Endothelial cell of umbilical vein (primary cell): ENCODE measurements around the gene PAX5. TPM values are rescaled to one million over a fixed set of nuclear protein-coding genes. Genes with fewer than 3 reads are reported as not detected.

Experiments used
- BruUV-seq: library from RNA; stranded (reverse); fragments of 400-500 nt; replicated peaks from 2 replicates; lab custom pipeline; 2021; lab: Mats Ljungman, UMichigan
- CTCF ChIA-PET: fragments of 300-600, 350-600 bp; sonication (Branson Sonifier 250); formaldehyde crosslinking; loops from one replicate; lab custom pipeline; 2021; ENCODE audit warnings: antibody characterized with exemption, inconsistent platforms; lab: Charles Lee
- POLR2A ChIA-PET: fragments of 300-600, 350-600 bp; sonication (Branson Sonifier 250); formaldehyde crosslinking; loops from one replicate; lab custom pipeline; 2021; ENCODE audit warnings: antibody characterized with exemption, inconsistent platforms; lab: Charles Lee
- DNase-seq: peaks from one replicate; pipeline ENCODE4 v3.0.0-alpha.2; 2011; ENCODE audit warnings: low read depth, low spot score
- FAIRE-seq: peaks from 2 replicates; lab custom pipeline; 2011; peaks lifted over from hg19 to GRCh38; lab: Jason Lieb, UNC
- H2AFZ ChIP-seq: 2 replicates; pipeline ENCODE4 v1.6.0; 2012; ENCODE audit warnings: low read depth, low read length, control low read depth, inconsistent platforms
- H3K27ac ChIP-seq: 2 replicates; pipeline ENCODE4 v1.5.1; 2011; ENCODE audit warnings: low read depth, mild to moderate bottlenecking, control low read depth, low read length, moderate library complexity; ENCODE audit not compliant: insufficient read depth
- H3K27me3 ChIP-seq, 2 experiments: 2 replicates each; pipeline versions ENCODE4 v1.6.0 to v1.6.1; 2011; ENCODE audit warnings: low read length in 2 of 2, mixed read lengths in 1 of 2; ENCODE audit not compliant: control insufficient read depth in 2 of 2, insufficient read depth in 2 of 2
- H3K36me3 ChIP-seq, 2 experiments: 2 replicates in 1 of 2; 3 replicates in 1 of 2; pipeline ENCODE4 v1.5.1; 2011; ENCODE audit warnings: low read length in 2 of 2, mild to moderate bottlenecking in 1 of 2, moderate library complexity in 1 of 2; ENCODE audit not compliant: control insufficient read depth in 2 of 2, insufficient read depth in 2 of 2; ENCODE audit errors: extremely low read depth in 1 of 2
- H3K4me1 ChIP-seq: 3 replicates; pipeline ENCODE4 v1.5.1; 2011; ENCODE audit warnings: mild to moderate bottlenecking, low read length; ENCODE audit not compliant: control insufficient read depth, insufficient read depth; ENCODE audit errors: extremely low read depth
- H3K4me2 ChIP-seq: 2 replicates; pipeline ENCODE4 v1.6.1; 2011; ENCODE audit warnings: low read length, control low read depth, mixed read lengths; ENCODE audit not compliant: insufficient read depth
- H3K4me3 ChIP-seq, 3 experiments: fragments of 200-600 bp in 1 of 3; sonication (generic), shearing (Covaris generic) in 1 of 3; replicated peaks in 1 of 3; 2 replicates each; pipeline ENCODE4 v1.5.1; 2011 to 2016; ENCODE audit warnings: control low read depth in 3 of 3, low read length in 3 of 3, mild to moderate bottlenecking in 2 of 3, inconsistent platforms in 1 of 3, low read depth in 1 of 3, moderate library complexity in 1 of 3; ENCODE audit not compliant: insufficient read depth in 1 of 3
- H3K79me2 ChIP-seq: 2 replicates; pipeline ENCODE4 v1.6.0; 2012; ENCODE audit warnings: low read length, inconsistent platforms; ENCODE audit not compliant: control insufficient read depth, insufficient read depth
- H3K9ac ChIP-seq: replicated peaks from 2 replicates; pipeline ENCODE3; 2011; ENCODE audit warnings: low read length, control low read depth; ENCODE audit not compliant: insufficient read depth; ENCODE audit errors: extremely low read depth
- H3K9me1 ChIP-seq: replicated peaks from 3 replicates; pipeline ENCODE4 v1.6.0; 2011; ENCODE audit warnings: mild to moderate bottlenecking, low read length; ENCODE audit not compliant: control insufficient read depth, insufficient read depth; ENCODE audit errors: extremely low read depth
- H3K9me3 ChIP-seq: replicated peaks from 2 replicates; pipeline ENCODE4 v1.5.1; 2012; ENCODE audit warnings: low read length, inconsistent platforms; ENCODE audit not compliant: control insufficient read depth, insufficient read depth
- H4K20me1 ChIP-seq: replicated peaks from 2 replicates; pipeline ENCODE3; 2011; ENCODE audit warnings: mild to moderate bottlenecking, low read length; ENCODE audit not compliant: control insufficient read depth, insufficient read depth; ENCODE audit errors: extremely low read depth
- CTCF ChIP-seq, 2 donors: IDR thresholded peaks; 1 replicate in 1 of 2; 2 replicates in 1 of 2; pipeline ENCODE4 v1.5.1; 2011; ENCODE audit warnings: low read length in 2 of 2, mild to moderate bottlenecking in 2 of 2, moderate library complexity in 2 of 2, control low read depth in 1 of 2, inconsistent platforms in 1 of 2, low read depth in 1 of 2; ENCODE audit not compliant: insufficient read depth in 1 of 2; ENCODE audit errors: extremely low read depth in 1 of 2
- EZH2 ChIP-seq: IDR thresholded peaks from 2 replicates; pipeline ENCODE4 v1.6.1; 2012; ENCODE audit warnings: borderline replicate concordance, low read depth, mild to moderate bottlenecking, moderate library complexity, low read length, inconsistent platforms; ENCODE audit not compliant: severe bottlenecking
- FOS ChIP-seq: IDR thresholded peaks from 2 replicates; pipeline ENCODE4 v1.6.1; 2011; ENCODE audit warnings: mild to moderate bottlenecking, low read length, moderate library complexity, borderline replicate concordance; ENCODE audit not compliant: insufficient read depth
- GATA2 ChIP-seq: IDR thresholded peaks from 2 replicates; pipeline ENCODE4 v1.7.0; 2011; ENCODE audit warnings: low read depth, mild to moderate bottlenecking, moderate library complexity, mixed read lengths, low read length; ENCODE audit not compliant: insufficient read length, insufficient read depth
- JUN ChIP-seq: IDR thresholded peaks from 2 replicates; pipeline ENCODE4 v1.6.1; 2011; ENCODE audit warnings: borderline replicate concordance, low read depth; ENCODE audit not compliant: insufficient read length, insufficient read depth
- MAX ChIP-seq: IDR thresholded peaks from 2 replicates; pipeline ENCODE4 v1.6.1; 2011; ENCODE audit not compliant: insufficient read depth, insufficient read length
- MYC ChIP-seq: IDR thresholded peaks from one replicate; pipeline ENCODE4 v1.6.1; 2011; ENCODE audit warnings: mild to moderate bottlenecking, low read depth, low read length
- POLR2A ChIP-seq: IDR thresholded peaks from 2 replicates; pipeline ENCODE4 v1.6.1; 2012; ENCODE audit warnings: low read depth, mild to moderate bottlenecking, control low read depth, low read length
- POLR2AphosphoS5 ChIP-seq: IDR thresholded peaks from 2 replicates; pipeline ENCODE4 v1.6.1; 2012; ENCODE audit warnings: low read depth, mild to moderate bottlenecking, control low read depth, low read length, moderate library complexity; ENCODE audit not compliant: insufficient read depth
- dilution Hi-C: fragments of 300-500 bp; cut with MboI; formaldehyde crosslinking; loops from one replicate; pipeline ENCODE4 v1.15.0; 2019; ENCODE audit warnings: low sequenced_read_pairs; ENCODE audit not compliant: extremely low pct_ligation_motif_present
- intact Hi-C: fragments of 100-400 bp; cut with micrococcal nuclease; formaldehyde crosslinking; loops from one replicate; pipeline ENCODE4 v1.10.0; 2022
- polyA plus RNA-seq, 4 experiments: library from polyadenylated mRNA; depleted of rRNA in 3 of 4; stranded (reverse) in 3 of 4; unstranded in 1 of 4; fragments of >200 nt; gene quantifications; 2 replicates each; pipeline versions ENCODE4 v1.2.1 to v1.2.3, GENCODE V29; 2011 to 2012; ENCODE audit warnings: missing spikeins in 1 of 4
- total RNA-seq: library from RNA; stranded (reverse); gene quantifications from 2 replicates; pipeline ENCODE4 v1.2.3, GENCODE V29; 2021

The PAX5 gene
- total and polyA plus RNA-seq, 2 donors (not counting 3 experiments of a cell fraction or from before 2014, with no cell fraction given), result not detected

- peaks cover under 1 to 5% of the 10 kb centered on the region in 2 experiments for H3K27me3 ChIP-seq
- intact Hi-C loops, result no loop called here
- H3K4me1 ChIP-seq, result peaks cover 4% of the 10 kb centered on the region
- BruUV-seq, result no TSS peak
- H2AFZ ChIP-seq, result no peak overlapping the region
- no peaks in the 10 kb centered on the region for H3K9me1 ChIP-seq
- ChIA-PET POLR2A (no interaction called here), CTCF (no interaction called here)
- dilution Hi-C loops, result no loop called here
- no peaks in the 10 kb centered on the region for H3K79me2 ChIP-seq
- H3K36me3 ChIP-seq, result no peaks in the 10 kb centered on the region
- H3K9ac ChIP-seq, result no peak overlapping the region
- H3K27ac ChIP-seq, result no peak overlapping the region
- H3K4me2 ChIP-seq, result no peak overlapping the region
- no peak for FAIRE-seq
- no peak for DNase-seq
- no peak for TF ChIP-seq MYC
- no peak for TF ChIP-seq GATA2
- no peak for TF ChIP-seq FOS
- TF ChIP-seq JUN, result no peak
- no peak for TF ChIP-seq EZH2
- TF ChIP-seq POLR2A, result no peak
- TF ChIP-seq POLR2AphosphoS5, result no peak
- TF ChIP-seq CTCF (IDR thresholded peaks at IDR 0.05; ENCODE audit: extremely low read depth in 1 of 2, insufficient read depth in 1 of 2, low read depth in 1 of 2, low read length in 2 of 2), result no peak
- no peak for TF ChIP-seq MAX
- H4K20me1 ChIP-seq, result no peaks in the 10 kb centered on the region
- H3K4me3 ChIP-seq, result no peak overlapping the region
- H3K9me3 ChIP-seq, result no peaks in the 10 kb centered on the region
These were observed 103.1 kb downstream of the PAX5 start for GRCh38 chr9:36930941-36931340.
